Measurements from ENCODE around the gene HOXB4. TPM values are rescaled to one million over a fixed set of nuclear protein-coding genes. Genes with fewer than 3 reads are reported as not detected.

The HOXB4 gene
- total and polyA plus RNA-seq, 2 of the 4 experiments (the other 2 are of a cell fraction), result 2.0 to 8.5 TPM

DNA sequence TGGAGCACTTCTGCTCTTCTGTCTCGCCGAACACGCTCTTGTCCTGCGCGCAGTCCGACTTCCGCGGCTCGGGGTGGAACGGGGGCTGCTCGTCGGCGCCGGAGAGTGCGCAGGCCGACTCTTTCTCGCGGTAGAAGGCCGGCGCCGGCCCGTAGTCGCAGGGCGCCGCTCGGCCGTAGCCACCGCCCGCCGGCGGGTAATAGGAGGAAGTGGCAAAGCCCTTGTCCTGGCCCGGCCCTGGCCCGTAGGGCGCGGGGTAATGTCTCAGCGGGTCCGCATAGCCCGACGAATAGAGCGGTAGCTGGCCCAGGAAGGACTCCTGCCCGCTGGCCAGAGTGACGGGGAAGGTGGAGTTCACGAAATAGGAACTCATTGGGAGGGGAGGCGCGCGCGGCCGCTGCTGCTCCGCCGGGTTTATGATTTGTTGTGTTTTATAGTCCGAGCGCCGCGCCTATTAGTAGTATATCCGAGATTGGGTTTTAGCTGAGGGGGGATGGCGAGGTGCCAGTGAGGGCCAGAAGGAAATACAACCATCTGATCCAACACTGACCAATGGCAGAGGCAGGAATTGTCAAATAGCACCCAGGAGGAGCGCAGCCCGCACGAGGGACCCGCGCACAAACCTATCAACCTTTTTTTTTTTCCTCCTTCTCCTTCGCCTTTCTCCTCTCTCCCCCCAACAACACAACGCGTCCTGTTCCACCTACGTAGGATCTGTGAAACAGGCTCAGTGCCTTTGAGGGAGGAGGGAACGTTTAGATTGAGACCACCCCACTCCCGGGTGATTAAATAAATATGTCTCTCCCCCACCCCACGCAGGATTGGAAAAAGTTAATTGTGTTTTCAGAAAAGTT, 19.9 kb upstream of the HOXB4 start:
- peak overlapping the region; percentile 95 for H2BK5ac ChIP-seq (ENCODE audit: low read depth, low read length, poor library complexity, severe bottlenecking)
- H3K27ac ChIP-seq (ENCODE audit: insufficient read depth, low read length), result peak overlapping the region; percentile 99
- 0% methylated on average over 15 of the region's 68 CpGs; no CpG with 5 or more reads in 1 of the 2 experiments for WGBS, 2 experiments (ENCODE audit: extremely low coverage in 2 of 2, insufficient read length in 1 of 2)
- peak overlapping the region; percentile 78 for H3K4me3 ChIP-seq (ENCODE audit: insufficient read depth, low read depth, low read length)
- H3K9me1 ChIP-seq (ENCODE audit: insufficient read depth, low read length), result 0 out of 2 replicates have a peak, but pooled peaks cover 3% of the 10 kb centered on the region
- H3K4me2 ChIP-seq (ENCODE audit: low read depth, low read length), result peak overlapping the region; percentile 95
- CTCF ChIA-PET, result no interaction called here
- ATAC-seq (ENCODE audit: low read depth) (peak; percentile 15), DNase-seq (peak; percentile 88)
- peak overlapping the region; percentile 98 for H3K23ac ChIP-seq (ENCODE audit: low read depth, low read length)
- H3K36me3 ChIP-seq (ENCODE audit: control insufficient read depth, insufficient read depth, low read length), result peaks cover 9% of the 10 kb centered on the region; the same call in 1 of the 2 replicates
- peak overlapping the region; percentile 99 for H3K9ac ChIP-seq (ENCODE audit: low read depth, low read length)
- peaks cover 12% of the 10 kb centered on the region for H3K4me1 ChIP-seq (ENCODE audit: control insufficient read depth, insufficient read depth, low read length)
- H2BK120ac ChIP-seq (ENCODE audit: low read depth, low read length), result peak overlapping the region; percentile 67
- peak overlapping the region; percentile 71 for H2AFZ ChIP-seq (replicated peaks; ENCODE audit: low read length, poor library complexity)
- H3K18ac ChIP-seq (ENCODE audit: low read depth, low read length), result peak overlapping the region; percentile 65
- peak overlapping the region; percentile 53; the same call in 1 of the 2 replicates for H3K56ac ChIP-seq (ENCODE audit: extremely low read depth, insufficient read depth, low read length)
- peak overlapping the region; percentile 55 to 88 for H4K8ac ChIP-seq (ENCODE audit: low read depth in 2 of 2, low read length in 2 of 2)
- H3K27me3 ChIP-seq (ENCODE audit: control insufficient read depth, insufficient read depth, low read length), result no peaks in the 10 kb centered on the region
- intact Hi-C loops (cut with micrococcal nuclease) (loop anchor here (1.0 kb wide), 1 partner anchor 12 kb away; no protein-coding TSS in a partner anchor), in situ Hi-C loops (cut with MboI; ENCODE audit: low sequenced_read_pairs) (loop anchor here (5.0 to 10.0 kb wide), 2 partner anchors 261 to 573 kb away; no protein-coding TSS in a partner anchor), dilution Hi-C loops (cut with HindIII; ENCODE audit: low sequenced_read_pairs, unreplicated experiment) (no loop called here)
- peak overlapping the region; percentile 18; the same call in 1 of the 3 replicates for H2BK15ac ChIP-seq (ENCODE audit: low read depth, low read length)
- peak overlapping the region; percentile 40; the same call in 1 of the 2 replicates for H2BK20ac ChIP-seq (ENCODE audit: low read depth, low read length)
- H3K79me1 ChIP-seq (ENCODE audit: low read depth in 1 of 2, low read length in 2 of 2), result peaks cover 24 to 39% of the 10 kb centered on the region in 2 experiments; a peak in 3 of 4 replicates
- H2AK5ac ChIP-seq (ENCODE audit: low read depth, low read length), result peak overlapping the region; percentile 38
- H4K91ac ChIP-seq (ENCODE audit: insufficient read depth, low read depth, low read length), result peak overlapping the region; percentile 92
- no TSS peak for BruUV-seq (replicated peaks)
- no peaks in the 10 kb centered on the region for H3K9me3 ChIP-seq (ENCODE audit: control insufficient read depth, insufficient read depth, low read length)
- peaks cover 15% of the 10 kb centered on the region for H4K20me1 ChIP-seq (ENCODE audit: insufficient read depth, low read length)
- TF ChIP-seq POLR2A (IDR thresholded peaks at IDR 0.05; ENCODE audit: low read depth, low read length) (peak; percentile 65), MXI1 (IDR thresholded peaks at IDR 0.05; ENCODE audit: borderline replicate concordance, low read depth, low read length) (peak; percentile 13; the same call in 1 of the 2 replicates), CHD1 (IDR thresholded peaks at IDR 0.05; ENCODE audit: low read depth, low read length) (peak; percentile 64; the same call in 1 of the 2 replicates), RAD21 (IDR thresholded peaks at IDR 0.05; ENCODE audit: low read length) (no peak)
- TF ChIP-seq, protein P1, sequence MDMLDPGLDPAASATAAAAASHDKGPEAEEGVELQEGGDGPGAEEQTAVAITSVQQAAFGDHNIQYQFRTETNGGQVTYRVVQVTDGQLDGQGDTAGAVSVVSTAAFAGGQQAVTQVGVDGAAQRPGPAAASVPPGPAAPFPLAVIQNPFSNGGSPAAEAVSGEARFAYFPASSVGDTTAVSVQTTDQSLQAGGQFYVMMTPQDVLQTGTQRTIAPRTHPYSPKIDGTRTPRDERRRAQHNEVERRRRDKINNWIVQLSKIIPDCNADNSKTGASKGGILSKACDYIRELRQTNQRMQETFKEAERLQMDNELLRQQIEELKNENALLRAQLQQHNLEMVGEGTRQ (IDR thresholded peaks at IDR 0.05; ENCODE audit: low read depth, low read length), result peak; percentile 56; the same call in 1 of the 2 replicates
- peak overlapping the region; percentile 98 for H3K4ac ChIP-seq (ENCODE audit: low read depth, low read length)
- H2AK9ac ChIP-seq (replicated peaks; ENCODE audit: low read depth, low read length, poor library complexity), result peak overlapping the region; percentile 96
- H3K14ac ChIP-seq (replicated peaks; ENCODE audit: low read depth, low read length), result peak overlapping the region; percentile 97
- peak overlapping the region; percentile 61 for H4K5ac ChIP-seq (ENCODE audit: low read depth, low read length)
- POLR2A ChIA-PET (ENCODE audit: unreplicated experiment), result interaction anchor here (0.5 kb wide), 1 partner anchor 9 kb away, joined by 3 read pairs; no protein-coding TSS in a partner anchor
